A549 treated with Mapracorat at 1 μM for 4 hours (cell line): Measurements from ENCODE around the gene AKR1C1. TPM values are rescaled to one million over a fixed set of nuclear protein-coding genes. Genes with fewer than 3 reads are reported as not detected.

ENCODE experiments used
- total RNA-seq: library from RNA; stranded (reverse); fragments of 200-300 nt; extraction: Qiagen RNA extraction; gene quantifications from 5 replicates; pipeline ENCODE4 v1.2.3, GENCODE V29; 2022

AKR1C1 gene
- 488 to 635 TPM (median 578 TPM) in 5 replicates for total RNA-seq

DNA sequence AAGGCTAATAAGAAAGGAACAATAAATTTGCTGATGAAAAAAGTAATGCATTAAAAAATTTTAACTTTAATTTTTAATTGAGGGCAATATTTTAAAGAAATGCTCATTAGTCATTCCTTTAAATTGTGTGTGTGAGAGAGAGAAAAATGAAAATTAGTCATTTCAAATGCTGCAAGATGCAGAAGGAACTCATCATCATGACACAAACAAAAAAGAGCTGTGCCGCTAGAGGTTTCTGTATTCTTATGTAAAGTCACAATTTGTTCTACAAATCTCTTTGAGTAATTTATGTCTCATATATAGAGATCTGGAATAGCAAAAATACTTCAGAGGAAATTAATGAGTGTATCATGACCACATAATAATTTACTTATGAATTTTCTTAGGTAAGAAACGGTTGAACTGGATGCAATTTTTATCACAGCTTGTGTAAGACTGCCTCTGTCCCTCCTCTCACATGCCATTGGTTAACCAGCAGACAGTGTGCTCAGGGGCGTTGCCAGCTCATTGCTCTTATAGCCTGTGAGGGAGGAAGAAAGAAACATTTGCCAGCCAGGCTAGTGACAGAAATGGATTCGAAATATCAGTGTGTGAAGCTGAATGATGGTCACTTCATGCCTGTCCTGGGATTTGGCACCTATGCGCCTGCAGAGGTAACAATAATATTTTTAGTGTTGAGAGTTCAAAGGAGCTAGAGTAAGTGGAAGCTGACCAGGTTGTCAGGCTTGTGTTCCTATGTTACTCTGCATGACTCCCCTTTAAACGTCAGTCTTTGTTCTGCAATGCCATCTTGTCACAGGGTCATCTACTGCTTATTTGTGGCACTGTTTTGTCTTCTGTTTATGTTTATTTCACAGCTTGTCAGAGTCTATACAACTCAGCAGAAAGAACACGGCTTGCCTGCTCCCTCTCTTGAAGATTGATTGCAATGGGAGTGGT, at the start of gene AKR1C1:
AKR1C1 (plus strand) TSS at position 540 of the 939 bp plus-strand sequence; CDS start at position 570, 30 bp downstream.

DNA sequence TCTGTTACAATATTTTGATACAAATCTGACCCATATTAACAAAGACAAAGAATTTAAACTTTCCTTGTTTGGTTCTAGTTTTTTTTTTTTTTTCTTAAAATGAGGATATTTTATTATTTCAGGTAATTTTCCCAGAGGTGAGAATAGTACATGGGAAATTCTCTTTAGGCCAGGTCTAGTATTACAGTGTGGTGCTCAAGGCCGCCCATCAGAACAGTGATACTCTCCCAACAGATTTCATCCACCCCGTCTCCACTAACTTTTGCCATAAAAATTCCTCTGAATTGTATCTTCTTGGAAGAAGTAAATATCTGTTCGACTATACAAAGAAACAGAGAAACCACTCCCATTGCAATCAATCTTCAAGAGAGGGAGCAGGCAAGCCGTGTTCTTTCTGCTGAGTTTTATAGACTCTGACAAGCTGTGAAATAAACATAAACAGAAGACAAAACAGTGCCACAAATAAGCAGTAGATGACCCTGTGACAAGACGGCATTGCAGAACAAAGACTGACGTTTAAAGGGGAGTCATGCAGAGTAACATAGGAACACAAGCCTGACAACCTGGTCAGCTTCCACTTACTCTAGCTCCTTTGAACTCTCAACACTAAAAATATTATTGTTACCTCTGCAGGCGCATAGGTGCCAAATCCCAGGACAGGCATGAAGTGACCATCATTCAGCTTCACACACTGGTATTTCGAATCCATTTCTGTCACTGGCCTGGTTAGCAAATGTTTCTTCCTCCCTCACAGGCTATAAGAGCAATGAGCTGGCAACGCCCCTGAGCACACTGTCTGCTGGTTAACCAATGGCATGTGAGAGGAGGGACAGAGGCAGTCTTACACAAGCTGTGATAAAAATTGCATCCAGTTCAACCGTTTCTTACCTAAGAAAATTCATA, 40.2 kb downstream of the AKR1C1 start, which contains the start of gene AKR1C2:
AKR1C2 (minus strand) TSS at position 731 of the 903 bp plus-strand sequence; CDS start at position 709, 22 bp downstream.

Other genes with a start within 250 kb of the AKR1C1 start
- 4.9 to 8.0 TPM (median 5.6 TPM) in 5 replicates for gene AKR1E2, start 137.2 kb upstream of the AKR1C1 start, total RNA-seq
- gene AKR1C2, start 40.4 kb downstream of the AKR1C1 start, total RNA-seq: 3,424 to 4,014 TPM (median 3,704 TPM) in 5 replicates
- 1,118 to 1,294 TPM (median 1,186 TPM) in 5 replicates for gene AKR1C3, start 131.0 kb downstream of the AKR1C1 start, total RNA-seq
- 0.14 to 0.27 TPM in 2 of 5 replicates, not detected in the others for gene AKR1C8, start 221.7 kb downstream of the AKR1C1 start, total RNA-seq
- 0.15 to 0.25 TPM (median 0.21 TPM) in 4 of 5 replicates, not detected in the other for gene AKR1C4, start 233.4 kb downstream of the AKR1C1 start, total RNA-seq